Measurements from ENCODE around the gene QPRT. TPM values are rescaled to one million over a fixed set of nuclear protein-coding genes. Genes with fewer than 3 reads are reported as not detected.

The QPRT gene
- polyA plus RNA-seq, 1 of the 3 experiments (the other 2 are of a cell fraction), result 12.5 TPM

DNA sequence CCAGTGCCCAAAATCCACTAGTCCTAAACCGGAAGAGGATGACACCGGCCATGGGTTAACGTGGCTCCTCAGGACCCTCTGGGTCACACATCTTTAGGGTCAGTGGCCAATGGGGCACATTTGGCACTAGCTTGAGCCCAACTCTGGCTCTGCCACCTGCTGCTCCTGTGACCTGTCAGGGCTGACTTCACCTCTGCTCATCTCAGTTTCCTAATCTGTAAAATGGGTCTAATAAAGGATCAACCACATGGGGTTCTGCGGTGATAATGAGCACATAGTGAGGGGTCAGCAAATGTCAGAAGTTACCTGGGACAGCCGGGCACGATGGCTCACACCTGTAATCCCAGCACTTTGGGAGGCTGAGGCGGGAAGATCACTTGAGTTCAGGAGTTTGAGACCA, 18.4 kb downstream of the QPRT start:
- Histone ChIP-seq H3K36me3 (replicated peaks in 1 of 2; ENCODE audit: control insufficient read depth in 1 of 2, insufficient read depth in 2 of 2, low read length in 1 of 2) (no peaks in the 10 kb centered on the region), H2AFZ (ENCODE audit: low read depth) (no peak overlapping the region), H3K9me3 (no peaks in the 10 kb centered on the region), H3K27me3 (ENCODE audit: insufficient read depth) (no peaks in the 10 kb centered on the region), H3K9me2 (no peaks in the 10 kb centered on the region), H3K27ac (ENCODE audit: low read depth in 2 of 2, low read length in 1 of 2) (no peak overlapping the region), H3K4me2 (no peak overlapping the region), H3F3A (replicated peaks; ENCODE audit: insufficient read depth) (no peaks in the 10 kb centered on the region), H3K9ac (no peak overlapping the region), H3K79me2 (ENCODE audit: insufficient read depth) (no peaks in the 10 kb centered on the region), H4K20me1 (ENCODE audit: insufficient read depth) (no peaks in the 10 kb centered on the region), H3K4me3 (ENCODE audit: low read depth in 2 of 2, low read length in 1 of 2) (no peak overlapping the region), H3K4me1 (ENCODE audit: control insufficient read depth in 1 of 2, insufficient read depth in 2 of 2, low read depth in 1 of 2, low read length in 1 of 2) (no peaks in the 10 kb centered on the region; a peak in 1 of 4 replicates)
- no peak for DNase-seq
- CTCF ChIA-PET, result interaction anchor here (0.8 kb wide), 1 partner anchor 19 kb away, joined by 3 read pairs; no protein-coding TSS in a partner anchor
- WGBS (ENCODE audit: low lambda C conversion rate), result 87% methylated on average over 7 of the region's 7 CpGs
- POLR2A ChIA-PET, result no interaction called here
- no peak for TF ChIP-seq RXRA (IDR thresholded peaks at IDR 0.05; ENCODE audit: borderline replicate concordance, low read depth)
- TF ChIP-seq MEF2A (IDR thresholded peaks at IDR 0.05; ENCODE audit: borderline replicate concordance, low read depth), result no peak
- TF ChIP-seq, protein P1, sequence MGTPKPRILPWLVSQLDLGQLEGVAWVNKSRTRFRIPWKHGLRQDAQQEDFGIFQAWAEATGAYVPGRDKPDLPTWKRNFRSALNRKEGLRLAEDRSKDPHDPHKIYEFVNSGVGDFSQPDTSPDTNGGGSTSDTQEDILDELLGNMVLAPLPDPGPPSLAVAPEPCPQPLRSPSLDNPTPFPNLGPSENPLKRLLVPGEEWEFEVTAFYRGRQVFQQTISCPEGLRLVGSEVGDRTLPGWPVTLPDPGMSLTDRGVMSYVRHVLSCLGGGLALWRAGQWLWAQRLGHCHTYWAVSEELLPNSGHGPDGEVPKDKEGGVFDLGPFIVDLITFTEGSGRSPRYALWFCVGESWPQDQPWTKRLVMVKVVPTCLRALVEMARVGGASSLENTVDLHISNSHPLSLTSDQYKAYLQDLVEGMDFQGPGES (IDR thresholded peaks at IDR 0.05; ENCODE audit: low read depth, low read length), result no peak
- TF ChIP-seq SIN3A (IDR thresholded peaks at IDR 0.05; ENCODE audit: borderline replicate concordance, low read depth, low read length), result no peak
- TF ChIP-seq, protein P2, sequence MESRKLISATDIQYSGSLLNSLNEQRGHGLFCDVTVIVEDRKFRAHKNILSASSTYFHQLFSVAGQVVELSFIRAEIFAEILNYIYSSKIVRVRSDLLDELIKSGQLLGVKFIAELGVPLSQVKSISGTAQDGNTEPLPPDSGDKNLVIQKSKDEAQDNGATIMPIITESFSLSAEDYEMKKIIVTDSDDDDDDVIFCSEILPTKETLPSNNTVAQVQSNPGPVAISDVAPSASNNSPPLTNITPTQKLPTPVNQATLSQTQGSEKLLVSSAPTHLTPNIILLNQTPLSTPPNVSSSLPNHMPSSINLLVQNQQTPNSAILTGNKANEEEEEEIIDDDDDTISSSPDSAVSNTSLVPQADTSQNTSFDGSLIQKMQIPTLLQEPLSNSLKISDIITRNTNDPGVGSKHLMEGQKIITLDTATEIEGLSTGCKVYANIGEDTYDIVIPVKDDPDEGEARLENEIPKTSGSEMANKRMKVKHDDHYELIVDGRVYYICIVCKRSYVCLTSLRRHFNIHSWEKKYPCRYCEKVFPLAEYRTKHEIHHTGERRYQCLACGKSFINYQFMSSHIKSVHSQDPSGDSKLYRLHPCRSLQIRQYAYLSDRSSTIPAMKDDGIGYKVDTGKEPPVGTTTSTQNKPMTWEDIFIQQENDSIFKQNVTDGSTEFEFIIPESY (IDR thresholded peaks at IDR 0.05; ENCODE audit: borderline replicate concordance, low read depth), result no peak
- no peak for TF ChIP-seq RCOR1 (IDR thresholded peaks at IDR 0.05; ENCODE audit: low read length)
- TF ChIP-seq FOSL2 (IDR thresholded peaks at IDR 0.05; ENCODE audit: borderline replicate concordance, low read depth), result no peak
- TF ChIP-seq GABPA (IDR thresholded peaks at IDR 0.05; ENCODE audit: low read depth), result no peak

DNA sequence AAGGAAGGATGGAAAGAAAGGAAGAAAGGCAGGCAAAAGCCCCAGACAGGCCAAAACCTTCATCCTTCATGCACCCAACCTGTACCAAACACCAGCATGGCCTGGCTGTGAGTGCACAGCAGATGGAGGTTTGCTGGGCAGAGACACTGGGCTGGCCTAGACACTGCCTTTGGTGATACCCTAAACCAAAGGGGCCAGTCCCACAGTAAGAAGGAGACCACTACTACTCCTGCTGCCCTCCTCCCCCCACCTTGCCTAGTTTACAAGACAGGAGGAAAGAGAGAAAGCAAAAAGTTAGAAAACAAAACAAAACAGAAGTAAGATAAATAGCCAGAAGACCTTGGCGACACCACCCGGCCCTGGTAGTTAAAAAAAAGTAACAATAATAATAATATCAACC, 19.1 kb downstream of the QPRT start:
- H4K20me1 ChIP-seq (ENCODE audit: insufficient read depth), result no peaks in the 10 kb centered on the region
- WGBS (ENCODE audit: low lambda C conversion rate), result 80% methylated on average over 2 of the region's 2 CpGs
- H3K27me3 ChIP-seq (ENCODE audit: insufficient read depth), result no peaks in the 10 kb centered on the region
- H3K4me2 ChIP-seq, result no peak overlapping the region
- H3K4me1 ChIP-seq (ENCODE audit: control insufficient read depth in 1 of 2, insufficient read depth in 2 of 2, low read depth in 1 of 2, low read length in 1 of 2), result no peaks in the 10 kb centered on the region; a peak in 1 of 4 replicates
- no peak overlapping the region for H3K27ac ChIP-seq (ENCODE audit: low read depth in 2 of 2, low read length in 1 of 2)
- no peak overlapping the region for H3K4me3 ChIP-seq (ENCODE audit: low read depth in 2 of 2, low read length in 1 of 2)
- H3K79me2 ChIP-seq (ENCODE audit: insufficient read depth), result no peaks in the 10 kb centered on the region
- no peak overlapping the region for H2AFZ ChIP-seq (ENCODE audit: low read depth)
- no peak for DNase-seq
- H3K9ac ChIP-seq, result no peak overlapping the region
- H3K36me3 ChIP-seq (replicated peaks in 1 of 2; ENCODE audit: control insufficient read depth in 1 of 2, insufficient read depth in 2 of 2, low read length in 1 of 2), result no peaks in the 10 kb centered on the region
- POLR2A ChIA-PET, result no interaction called here
- no peaks in the 10 kb centered on the region for H3K9me3 ChIP-seq
- H3K9me2 ChIP-seq, result no peaks in the 10 kb centered on the region
- H3F3A ChIP-seq (replicated peaks; ENCODE audit: insufficient read depth), result no peaks in the 10 kb centered on the region
- TF ChIP-seq JUND (IDR thresholded peaks at IDR 0.05), result no peak
- no peak for TF ChIP-seq FOXJ3 (CRISPR knock-in tag; IDR thresholded peaks at IDR 0.05)
- TF ChIP-seq GATA2 (CRISPR knock-in tag; IDR thresholded peaks at IDR 0.05), result no peak
- TF ChIP-seq TCF12 (IDR thresholded peaks at IDR 0.05), result no peak
- TF ChIP-seq, protein P3, sequence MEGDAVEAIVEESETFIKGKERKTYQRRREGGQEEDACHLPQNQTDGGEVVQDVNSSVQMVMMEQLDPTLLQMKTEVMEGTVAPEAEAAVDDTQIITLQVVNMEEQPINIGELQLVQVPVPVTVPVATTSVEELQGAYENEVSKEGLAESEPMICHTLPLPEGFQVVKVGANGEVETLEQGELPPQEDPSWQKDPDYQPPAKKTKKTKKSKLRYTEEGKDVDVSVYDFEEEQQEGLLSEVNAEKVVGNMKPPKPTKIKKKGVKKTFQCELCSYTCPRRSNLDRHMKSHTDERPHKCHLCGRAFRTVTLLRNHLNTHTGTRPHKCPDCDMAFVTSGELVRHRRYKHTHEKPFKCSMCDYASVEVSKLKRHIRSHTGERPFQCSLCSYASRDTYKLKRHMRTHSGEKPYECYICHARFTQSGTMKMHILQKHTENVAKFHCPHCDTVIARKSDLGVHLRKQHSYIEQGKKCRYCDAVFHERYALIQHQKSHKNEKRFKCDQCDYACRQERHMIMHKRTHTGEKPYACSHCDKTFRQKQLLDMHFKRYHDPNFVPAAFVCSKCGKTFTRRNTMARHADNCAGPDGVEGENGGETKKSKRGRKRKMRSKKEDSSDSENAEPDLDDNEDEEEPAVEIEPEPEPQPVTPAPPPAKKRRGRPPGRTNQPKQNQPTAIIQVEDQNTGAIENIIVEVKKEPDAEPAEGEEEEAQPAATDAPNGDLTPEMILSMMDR (IDR thresholded peaks at IDR 0.05), result no peak
- no peak for TF ChIP-seq PBX3 (IDR thresholded peaks at IDR 0.05)
- no peak for TF ChIP-seq RFX5 (IDR thresholded peaks at IDR 0.05; ENCODE audit: low read length)
- no peak for TF ChIP-seq TAF1 (IDR thresholded peaks at IDR 0.05; ENCODE audit: borderline replicate concordance, low read depth, low read length)
- CTCF ChIA-PET, result interaction anchor here (3.1 to 4.6 kb wide), 2 partner anchors 10 to 30 kb away, joined by 15 to 33 read pairs; no protein-coding TSS in a partner anchor

All from SK-N-SH (cell line).